Muscle layer of duodenum (tissue), 2 donors: Measurements from ENCODE around the gene ZBTB17.

ENCODE experiments used
- H3K27ac ChIP-seq: one replicate; pipeline ENCODE4 v1.7.0; 2013; ENCODE audit warnings: mild to moderate bottlenecking, low read length
- H3K27me3 ChIP-seq: one replicate; pipeline ENCODE4 v1.7.0; 2013; ENCODE audit warnings: low read depth, mild to moderate bottlenecking, control low read depth, low read length
- H3K36me3 ChIP-seq, 2 donors: one replicate each; pipeline ENCODE4 v1.7.0; 2013; ENCODE audit warnings: low read length in 2 of 2, control low read depth in 1 of 2, mild to moderate bottlenecking in 1 of 2; ENCODE audit not compliant: insufficient read depth in 2 of 2, control insufficient read depth in 1 of 2
- H3K4me1 ChIP-seq, 2 donors: one replicate each; pipeline ENCODE4 v1.7.0; 2013; ENCODE audit warnings: low read length in 2 of 2, mild to moderate bottlenecking in 2 of 2, control low read depth in 1 of 2, moderate library complexity in 1 of 2; ENCODE audit not compliant: insufficient read depth in 2 of 2, control insufficient read depth in 1 of 2
- H3K4me3 ChIP-seq, 2 donors: one replicate each; pipeline ENCODE4 v1.7.0; 2013; ENCODE audit warnings: low read length in 2 of 2, low read depth in 1 of 2, mild to moderate bottlenecking in 1 of 2
- H3K9me3 ChIP-seq, 2 donors: one replicate each; pipeline ENCODE4 v1.7.0; 2013; ENCODE audit warnings: low read length in 2 of 2, control low read depth in 1 of 2, mild to moderate bottlenecking in 1 of 2; ENCODE audit not compliant: control insufficient read depth in 1 of 2
- donor health status: healthy.

Gene ZBTB17

GRCh38 chr1:15994081-15994480 lies 18.2 kb upstream of the ZBTB17 start:
- Histone ChIP-seq H3K36me3 (no peaks in the 10 kb centered on the region), H3K4me3 (no peak overlapping the region), H3K27me3 (no peaks in the 10 kb centered on the region), H3K9me3 (no peaks in the 10 kb centered on the region), H3K4me1 (peaks cover 0 to 5% of the 10 kb centered on the region in 2 donors), H3K27ac (no peak overlapping the region)

DNA sequence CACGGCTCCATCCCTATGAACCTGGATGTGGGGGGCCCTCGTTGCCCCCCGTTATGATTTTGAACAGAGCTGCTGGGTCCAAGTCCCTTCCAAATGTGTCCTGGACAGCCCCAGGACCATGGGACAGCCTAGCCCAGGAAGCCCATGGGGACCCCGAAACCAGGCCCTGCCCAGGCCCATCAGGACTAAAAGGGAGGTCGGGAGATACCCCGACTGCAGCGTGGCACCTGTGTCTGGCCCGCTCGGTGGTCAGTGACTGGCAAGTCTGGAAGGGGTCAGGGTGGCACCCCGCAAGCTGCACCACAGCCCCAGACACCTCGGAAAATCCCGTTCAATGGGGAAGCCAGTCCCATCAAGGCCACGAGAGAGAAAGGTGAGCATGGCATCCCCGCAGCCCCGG lies 17.8 kb upstream of the ZBTB17 start:
- H3K4me3 ChIP-seq = no peak overlapping the region
- no peaks in the 10 kb centered on the region for H3K27me3 ChIP-seq
- H3K36me3 ChIP-seq = no peaks in the 10 kb centered on the region
- no peaks in the 10 kb centered on the region for H3K9me3 ChIP-seq
- H3K4me1 ChIP-seq = peaks cover 0 to 5% of the 10 kb centered on the region in 2 donors
- H3K27ac ChIP-seq = no peak overlapping the region

- Histone ChIP-seq H3K9me3 (no peaks in the 10 kb centered on the region), H3K27me3 (no peaks in the 10 kb centered on the region), H3K4me3 (no peak overlapping the region), H3K4me1 (peaks cover 0 to 5% of the 10 kb centered on the region in 2 donors), H3K36me3 (no peaks in the 10 kb centered on the region), H3K27ac (no peak overlapping the region)
Measured at GRCh38 chr1:15992582-15993500, 16.9 kb upstream of the ZBTB17 start.

DNA sequence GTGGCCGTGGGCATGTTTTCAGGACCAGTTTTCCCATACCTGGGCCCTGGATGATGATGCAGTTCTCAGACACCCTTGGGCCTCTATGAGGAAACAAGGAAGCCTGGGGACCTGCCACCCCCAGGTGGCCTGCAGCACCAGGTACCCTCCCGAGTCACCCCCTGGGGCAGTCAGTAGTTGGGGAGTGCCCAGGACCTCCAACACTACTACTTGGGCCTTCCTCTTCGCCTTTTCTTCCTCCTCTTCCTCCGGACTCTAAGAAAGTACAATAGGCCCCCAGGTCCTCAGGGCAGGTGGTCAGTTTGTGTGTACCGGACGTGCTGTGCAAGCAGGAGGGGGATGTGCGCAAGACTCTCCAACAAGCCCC lies 16.3 kb upstream of the ZBTB17 start:
- Histone ChIP-seq H3K36me3 (no peaks in the 10 kb centered on the region), H3K4me1 (peaks cover 0 to 5% of the 10 kb centered on the region in 2 donors), H3K27me3 (no peaks in the 10 kb centered on the region), H3K4me3 (no peak overlapping the region), H3K27ac (no peak overlapping the region), H3K9me3 (no peaks in the 10 kb centered on the region)

- no peaks in the 10 kb centered on the region for H3K36me3 ChIP-seq
- H3K27ac ChIP-seq = no peak overlapping the region
- no peaks in the 10 kb centered on the region for H3K27me3 ChIP-seq
- no peaks in the 10 kb centered on the region for H3K9me3 ChIP-seq
- no peak overlapping the region for H3K4me3 ChIP-seq
- peaks cover 0 to 5% of the 10 kb centered on the region in 2 donors for H3K4me1 ChIP-seq
Measured at GRCh38 chr1:15991427-15992186, 15.7 kb upstream of the ZBTB17 start.

GRCh38 chr1:15989776-15990175 lies 13.9 kb upstream of the ZBTB17 start:
- H3K4me3 ChIP-seq = no peak overlapping the region
- H3K9me3 ChIP-seq = no peaks in the 10 kb centered on the region
- H3K4me1 ChIP-seq = peaks cover 0 to 5% of the 10 kb centered on the region in 2 donors
- no peaks in the 10 kb centered on the region for H3K36me3 ChIP-seq
- no peaks in the 10 kb centered on the region for H3K27me3 ChIP-seq
- no peak overlapping the region for H3K27ac ChIP-seq

DNA sequence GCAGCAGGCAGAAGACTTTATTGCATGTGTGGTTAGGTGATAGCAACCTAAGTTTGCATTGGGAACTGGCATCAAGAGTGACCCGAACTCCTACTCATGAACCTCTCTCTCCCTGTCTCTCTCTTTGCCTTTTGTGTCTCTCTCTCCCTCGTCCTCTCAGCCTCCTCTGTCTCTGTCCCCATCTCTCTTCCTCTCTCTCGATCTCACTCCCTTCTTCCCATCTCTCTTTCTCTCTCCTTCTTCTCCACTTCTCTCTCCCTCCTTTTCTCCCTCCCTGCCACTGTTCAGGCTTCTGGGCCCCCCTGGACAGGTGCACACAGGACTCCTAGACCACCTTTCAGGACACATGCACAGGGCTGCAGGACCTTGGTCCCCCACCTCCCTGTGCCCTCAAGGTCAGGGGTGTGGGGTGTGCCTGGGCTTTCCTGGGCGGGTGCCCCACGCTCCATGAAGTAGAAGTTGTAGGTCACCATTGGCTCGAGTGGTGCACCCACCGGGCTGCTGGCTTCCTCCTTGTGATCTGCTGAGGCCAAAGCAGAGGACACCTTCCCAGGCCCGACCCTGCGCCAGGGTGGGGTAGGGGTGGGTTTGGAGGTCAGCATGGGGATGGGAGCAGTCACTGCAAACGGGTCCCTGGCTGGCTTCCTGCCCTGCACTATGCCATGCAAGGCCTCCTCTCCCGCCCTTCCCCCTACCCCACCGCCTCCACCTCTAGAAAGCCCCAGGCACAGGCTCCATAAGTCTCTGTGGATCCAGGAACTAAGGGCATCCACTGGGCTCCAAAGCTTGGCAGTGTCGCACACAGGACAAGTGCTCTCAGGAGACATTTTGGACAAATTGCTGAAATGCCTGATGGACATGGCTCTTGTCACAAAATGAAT lies 13.2 kb upstream of the ZBTB17 start:
- H3K36me3 ChIP-seq = no peaks in the 10 kb centered on the region
- no peaks in the 10 kb centered on the region for H3K27me3 ChIP-seq
- H3K27ac ChIP-seq = no peak overlapping the region
- no peaks in the 10 kb centered on the region for H3K9me3 ChIP-seq
- H3K4me3 ChIP-seq = no peak overlapping the region
- no peaks in the 10 kb centered on the region for H3K4me1 ChIP-seq

- Histone ChIP-seq H3K36me3 (no peaks in the 10 kb centered on the region), H3K27me3 (no peaks in the 10 kb centered on the region), H3K27ac (no peak overlapping the region), H3K9me3 (peaks cover 0 to 6% of the 10 kb centered on the region in 2 donors), H3K4me1 (no peaks in the 10 kb centered on the region), H3K4me3 (no peak overlapping the region)
Measured at GRCh38 chr1:15985611-15986297, 9.9 kb upstream of the ZBTB17 start.

DNA sequence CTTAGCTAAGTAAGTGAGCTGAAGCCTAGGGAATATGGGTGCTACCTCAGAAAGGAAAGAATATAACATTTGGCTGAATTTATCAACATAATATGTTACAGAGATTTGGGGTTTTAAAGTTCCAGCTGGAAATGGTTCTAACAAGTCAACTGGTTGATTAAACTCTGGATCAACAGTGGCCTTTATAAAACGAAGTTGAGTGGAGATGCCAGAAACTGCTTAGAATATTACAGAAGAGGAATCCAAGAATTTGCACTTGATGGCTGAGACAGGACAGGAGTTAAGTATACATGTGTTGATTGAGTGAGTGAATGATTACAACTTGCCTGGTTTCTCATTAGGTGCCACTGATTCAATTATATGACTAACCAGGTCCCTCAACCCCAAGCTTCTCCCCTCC lies 7.4 kb upstream of the ZBTB17 start:
- no peaks in the 10 kb centered on the region for H3K36me3 ChIP-seq
- no peaks in the 10 kb centered on the region for H3K27me3 ChIP-seq
- no peak overlapping the region for H3K27ac ChIP-seq
- no peak overlapping the region for H3K4me3 ChIP-seq
- peaks cover 0 to 6% of the 10 kb centered on the region in 2 donors for H3K9me3 ChIP-seq
- H3K4me1 ChIP-seq = no peaks in the 10 kb centered on the region

- H3K4me1 ChIP-seq = no peaks in the 10 kb centered on the region
- H3K27ac ChIP-seq = no peak overlapping the region
- H3K9me3 ChIP-seq = peaks cover 0 to 6% of the 10 kb centered on the region in 2 donors
- no peaks in the 10 kb centered on the region for H3K36me3 ChIP-seq
- H3K27me3 ChIP-seq = no peaks in the 10 kb centered on the region
- no peak overlapping the region for H3K4me3 ChIP-seq
Measured at GRCh38 chr1:15981679-15982078, 5.8 kb upstream of the ZBTB17 start.
